Measurements from ENCODE around the gene CLEC7A. TPM values are rescaled to one million over a fixed set of nuclear protein-coding genes. Genes with fewer than 3 reads are reported as not detected.

Gene CLEC7A
- total and polyA plus RNA-seq, 4 donors: 2.8 to 7.0 (median 3.8) TPM

DNA sequence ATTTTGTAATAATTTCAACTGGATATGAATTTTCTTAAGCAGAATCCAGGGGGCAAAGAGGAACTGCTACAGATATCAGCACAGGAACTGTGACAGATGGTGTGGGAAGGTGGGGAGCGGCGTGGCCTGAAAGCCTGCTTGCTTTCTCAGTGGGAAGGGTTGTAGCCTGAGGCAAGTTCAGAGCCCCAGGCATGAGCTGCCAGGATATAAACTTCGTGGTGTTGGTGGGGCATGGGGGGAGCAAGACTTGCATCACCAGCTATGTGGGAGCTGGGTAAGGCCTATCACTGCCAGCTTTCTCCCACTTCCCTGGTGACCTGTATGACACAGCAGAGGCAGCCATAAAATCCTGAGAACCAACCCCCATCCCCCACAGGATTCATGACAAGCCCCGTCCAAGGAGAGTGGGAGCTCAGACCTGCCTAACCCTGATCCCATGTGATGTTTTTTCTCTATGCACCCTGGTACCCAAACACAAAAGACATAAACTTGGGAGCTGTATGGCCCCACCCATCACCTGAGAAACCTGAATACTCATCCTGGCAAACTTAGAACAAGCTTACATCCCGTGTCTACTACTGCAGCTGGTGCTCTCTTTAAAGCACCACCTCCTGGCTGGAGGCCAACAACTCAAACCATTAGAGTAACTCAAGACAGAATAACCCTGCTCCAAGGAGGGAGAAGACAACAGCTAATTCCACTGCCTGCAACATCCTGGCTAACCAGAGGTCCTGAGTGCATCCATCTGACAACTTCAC, 47.7 kb downstream of the CLEC7A start:
- Histone ChIP-seq H3K9ac (ENCODE audit: low read depth in 1 of 2, low read length in 2 of 2) (no peak overlapping the region), H3K9me3 (ENCODE audit: control insufficient read depth in 4 of 4, low read length in 3 of 4) (no peaks in the 10 kb centered on the region), H3K27me3 (ENCODE audit: control insufficient read depth in 4 of 4, insufficient read depth in 4 of 4, low read length in 3 of 4) (no peaks in the 10 kb centered on the region), H3K36me3 (ENCODE audit: control insufficient read depth in 4 of 4, insufficient read depth in 3 of 4, low read depth in 1 of 4, low read length in 3 of 4) (no peaks in the 10 kb centered on the region), H3K4me3 (ENCODE audit: low read depth in 1 of 3, low read length in 3 of 3) (no peak overlapping the region), H3K27ac (ENCODE audit: low read depth in 1 of 2, low read length in 2 of 2) (no peak overlapping the region), H3K4me1 (ENCODE audit: control insufficient read depth in 4 of 4, insufficient read depth in 4 of 4, low read length in 3 of 4) (peaks cover 2 to 8% (median 4%) of the 10 kb centered on the region in 4 donors)
- no peak for TF ChIP-seq RAD21 (IDR thresholded peaks at IDR 0.05)
- no peak for TF ChIP-seq HNF4A (conservative IDR thresholded peaks at IDR 0.05)
- no peak for TF ChIP-seq RXRA (IDR thresholded peaks at IDR 0.05)
- TF ChIP-seq CTCF (IDR thresholded peaks at IDR 0.05; ENCODE audit: low read depth, low read length, missing input control): no peak
- TF ChIP-seq JUND (IDR thresholded peaks at IDR 0.05): no peak
- TF ChIP-seq ZBTB33 (IDR thresholded peaks at IDR 0.05): no peak
- TF ChIP-seq, protein P1, sequence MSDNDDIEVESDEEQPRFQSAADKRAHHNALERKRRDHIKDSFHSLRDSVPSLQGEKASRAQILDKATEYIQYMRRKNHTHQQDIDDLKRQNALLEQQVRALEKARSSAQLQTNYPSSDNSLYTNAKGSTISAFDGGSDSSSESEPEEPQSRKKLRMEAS (IDR thresholded peaks at IDR 0.05): no peak
- no peak for TF ChIP-seq EGR1 (IDR thresholded peaks at IDR 0.05; ENCODE audit: low read depth in 2 of 2)
- 80% methylated on average over 5 of the region's 5 CpGs for WGBS
- no peak for DNase-seq (ENCODE audit: low spot score)

DNA sequence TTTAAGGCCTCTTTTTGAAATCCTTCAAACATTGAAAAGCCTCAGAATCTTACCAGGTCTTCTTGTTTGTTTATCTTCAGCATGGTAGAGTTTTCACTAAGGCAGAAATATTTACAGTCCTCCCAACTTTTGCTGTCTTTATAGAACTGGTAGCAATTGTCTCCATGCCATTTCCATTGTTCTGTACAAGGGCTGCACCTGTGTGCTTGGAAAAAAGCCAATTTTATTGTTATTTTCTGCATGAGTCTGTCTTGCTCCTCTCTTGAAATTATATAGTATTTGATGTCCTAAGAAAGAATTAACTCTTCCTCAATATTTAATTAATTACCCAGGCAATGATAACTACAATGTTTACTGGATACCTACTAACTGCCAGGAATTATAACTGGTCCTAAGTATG, 54.5 kb downstream of the CLEC7A start:
- TF ChIP-seq GABPA (IDR thresholded peaks at IDR 0.05 in 1 of 2, conservative IDR thresholded peaks at IDR 0.05 in 1 of 2) (no peak), HNF4A (conservative IDR thresholded peaks at IDR 0.05) (no peak), RAD21 (IDR thresholded peaks at IDR 0.05) (no peak), JUND (IDR thresholded peaks at IDR 0.05) (no peak), NR2F2 (IDR thresholded peaks at IDR 0.05) (no peak), FOXA2 (IDR thresholded peaks at IDR 0.05) (no peak), YY1 (IDR thresholded peaks at IDR 0.05) (no peak), EGR1 (IDR thresholded peaks at IDR 0.05; ENCODE audit: low read depth in 2 of 2) (no peak), TAF1 (conservative IDR thresholded peaks at IDR 0.05) (no peak), HNF4G (IDR thresholded peaks at IDR 0.05) (no peak)
- TF ChIP-seq, protein P2, sequence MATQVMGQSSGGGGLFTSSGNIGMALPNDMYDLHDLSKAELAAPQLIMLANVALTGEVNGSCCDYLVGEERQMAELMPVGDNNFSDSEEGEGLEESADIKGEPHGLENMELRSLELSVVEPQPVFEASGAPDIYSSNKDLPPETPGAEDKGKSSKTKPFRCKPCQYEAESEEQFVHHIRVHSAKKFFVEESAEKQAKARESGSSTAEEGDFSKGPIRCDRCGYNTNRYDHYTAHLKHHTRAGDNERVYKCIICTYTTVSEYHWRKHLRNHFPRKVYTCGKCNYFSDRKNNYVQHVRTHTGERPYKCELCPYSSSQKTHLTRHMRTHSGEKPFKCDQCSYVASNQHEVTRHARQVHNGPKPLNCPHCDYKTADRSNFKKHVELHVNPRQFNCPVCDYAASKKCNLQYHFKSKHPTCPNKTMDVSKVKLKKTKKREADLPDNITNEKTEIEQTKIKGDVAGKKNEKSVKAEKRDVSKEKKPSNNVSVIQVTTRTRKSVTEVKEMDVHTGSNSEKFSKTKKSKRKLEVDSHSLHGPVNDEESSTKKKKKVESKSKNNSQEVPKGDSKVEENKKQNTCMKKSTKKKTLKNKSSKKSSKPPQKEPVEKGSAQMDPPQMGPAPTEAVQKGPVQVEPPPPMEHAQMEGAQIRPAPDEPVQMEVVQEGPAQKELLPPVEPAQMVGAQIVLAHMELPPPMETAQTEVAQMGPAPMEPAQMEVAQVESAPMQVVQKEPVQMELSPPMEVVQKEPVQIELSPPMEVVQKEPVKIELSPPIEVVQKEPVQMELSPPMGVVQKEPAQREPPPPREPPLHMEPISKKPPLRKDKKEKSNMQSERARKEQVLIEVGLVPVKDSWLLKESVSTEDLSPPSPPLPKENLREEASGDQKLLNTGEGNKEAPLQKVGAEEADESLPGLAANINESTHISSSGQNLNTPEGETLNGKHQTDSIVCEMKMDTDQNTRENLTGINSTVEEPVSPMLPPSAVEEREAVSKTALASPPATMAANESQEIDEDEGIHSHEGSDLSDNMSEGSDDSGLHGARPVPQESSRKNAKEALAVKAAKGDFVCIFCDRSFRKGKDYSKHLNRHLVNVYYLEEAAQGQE (IDR thresholded peaks at IDR 0.05): no peak
- DNase-seq (ENCODE audit: low spot score): no peak
- H3K4me1 ChIP-seq (ENCODE audit: control insufficient read depth in 4 of 4, insufficient read depth in 4 of 4, low read length in 3 of 4): no peaks in the 10 kb centered on the region
- H3K9ac ChIP-seq (ENCODE audit: low read depth in 1 of 2, low read length in 2 of 2): no peak overlapping the region
- H3K27ac ChIP-seq (ENCODE audit: low read depth in 1 of 2, low read length in 2 of 2): no peak overlapping the region
- H3K4me3 ChIP-seq (ENCODE audit: low read depth in 1 of 3, low read length in 3 of 3): no peak overlapping the region
- no peaks in the 10 kb centered on the region for H3K27me3 ChIP-seq (ENCODE audit: control insufficient read depth in 4 of 4, insufficient read depth in 4 of 4, low read length in 3 of 4)
- no peaks in the 10 kb centered on the region for H3K9me3 ChIP-seq (ENCODE audit: control insufficient read depth in 4 of 4, low read length in 3 of 4)
- no peaks in the 10 kb centered on the region for H3K36me3 ChIP-seq (ENCODE audit: control insufficient read depth in 4 of 4, insufficient read depth in 3 of 4, low read depth in 1 of 4, low read length in 3 of 4)
